Upper lobe of left lung (tissue), 4 donors: ENCODE data around the gene MARCO.

Experiments
- CTCF ChIP-seq, 6 experiments: fragments of 450-650 bp in 4 of 6; fragments of 200-600 bp in 2 of 6; sonication (generic) in 2 of 6; IDR thresholded peaks; one replicate each; pipeline ENCODE4 v1.5.1; 2016 to 2019; ENCODE audit warnings: antibody characterized with exemption in 6 of 6
- POLR2A ChIP-seq, 4 donors: fragments of 450-650 bp; IDR thresholded peaks; one replicate each; pipeline ENCODE4 v1.5.1; 2016 to 2017; ENCODE audit warnings: antibody characterized with exemption in 4 of 4, mild to moderate bottlenecking in 2 of 4
- POLR2AphosphoS5 ChIP-seq, 2 donors: sonication (generic); formaldehyde crosslinking; IDR thresholded peaks; one replicate each; pipeline ENCODE4 v1.5.1; 2017; ENCODE audit warnings: antibody characterized with exemption in 2 of 2

DNA sequence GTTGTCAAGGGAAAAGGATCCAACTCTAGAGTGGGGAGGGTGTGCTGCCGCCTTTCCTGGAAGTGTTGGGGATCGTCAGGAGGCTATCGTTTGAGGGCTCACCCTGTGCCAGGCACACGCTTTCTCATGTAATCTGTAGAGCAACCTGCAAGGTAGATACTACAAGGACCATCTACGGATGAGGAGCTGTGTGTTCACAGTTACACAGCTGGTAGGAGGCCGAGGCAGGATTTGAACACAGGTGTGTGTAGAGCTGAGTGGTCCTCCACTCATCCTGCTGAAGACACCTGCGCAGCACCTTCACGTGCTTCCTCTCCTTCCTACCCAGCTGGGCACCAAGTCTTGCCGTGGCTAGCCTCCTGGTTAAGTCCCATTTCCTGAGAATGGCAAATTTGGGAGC, 68.3 kb downstream of the MARCO start:
- no peak for TF ChIP-seq CTCF (IDR thresholded peaks at IDR 0.05)
- no peak for TF ChIP-seq POLR2AphosphoS5 (IDR thresholded peaks at IDR 0.05)
- TF ChIP-seq POLR2A (IDR thresholded peaks at IDR 0.05), result no peak
